ENCODE data around the gene ZCCHC17.

Gene ZCCHC17

DNA sequence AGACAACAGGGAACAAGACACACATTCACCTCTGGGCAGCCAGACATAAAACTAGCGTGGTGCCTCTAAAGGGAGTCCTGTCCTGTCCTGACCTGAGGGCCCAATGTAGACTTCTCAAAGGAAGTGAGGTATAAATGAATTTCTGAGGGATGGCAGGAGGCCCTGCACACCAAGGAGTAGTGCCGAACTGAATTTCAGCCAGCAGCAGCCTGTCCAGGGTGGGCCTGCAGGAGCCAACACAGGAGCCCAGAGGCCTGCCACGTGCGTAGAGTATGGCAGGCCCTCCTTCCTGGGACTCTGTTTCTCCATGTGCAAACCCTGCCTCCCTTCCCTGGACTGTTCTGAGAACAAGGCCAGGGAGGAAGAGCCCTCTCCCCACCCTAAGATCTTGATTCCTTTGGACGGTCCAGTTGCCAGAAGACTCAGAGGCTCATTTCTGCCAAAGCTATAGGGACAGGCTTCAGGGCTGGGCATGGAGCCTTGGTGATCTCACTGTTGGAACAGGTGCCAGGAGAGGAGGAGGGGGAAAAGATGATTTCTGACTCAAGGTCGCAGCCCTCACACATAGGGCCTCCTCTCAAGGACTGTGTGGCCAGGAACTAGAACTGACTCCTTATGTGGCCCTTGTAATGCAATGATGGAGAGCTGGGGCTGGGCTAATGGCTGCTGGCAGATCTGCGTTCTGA lies 77.8 kb downstream of the ZCCHC17 start:
- no peak for DNase-seq (ENCODE audit: low read depth)
- H3K4me3 ChIP-seq (ENCODE audit: low read depth, low read length), result no peak overlapping the region
- TF ChIP-seq POLR2A (IDR thresholded peaks at IDR 0.05; ENCODE audit: extremely low read depth, insufficient read length) (no peak), MYC (IDR thresholded peaks at IDR 0.05; ENCODE audit: low read depth, low read length) (no peak)
- TF ChIP-seq, protein P1, sequence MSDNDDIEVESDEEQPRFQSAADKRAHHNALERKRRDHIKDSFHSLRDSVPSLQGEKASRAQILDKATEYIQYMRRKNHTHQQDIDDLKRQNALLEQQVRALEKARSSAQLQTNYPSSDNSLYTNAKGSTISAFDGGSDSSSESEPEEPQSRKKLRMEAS (IDR thresholded peaks at IDR 0.05; ENCODE audit: low read depth, low read length), result no peak
- TF ChIP-seq, protein P2, sequence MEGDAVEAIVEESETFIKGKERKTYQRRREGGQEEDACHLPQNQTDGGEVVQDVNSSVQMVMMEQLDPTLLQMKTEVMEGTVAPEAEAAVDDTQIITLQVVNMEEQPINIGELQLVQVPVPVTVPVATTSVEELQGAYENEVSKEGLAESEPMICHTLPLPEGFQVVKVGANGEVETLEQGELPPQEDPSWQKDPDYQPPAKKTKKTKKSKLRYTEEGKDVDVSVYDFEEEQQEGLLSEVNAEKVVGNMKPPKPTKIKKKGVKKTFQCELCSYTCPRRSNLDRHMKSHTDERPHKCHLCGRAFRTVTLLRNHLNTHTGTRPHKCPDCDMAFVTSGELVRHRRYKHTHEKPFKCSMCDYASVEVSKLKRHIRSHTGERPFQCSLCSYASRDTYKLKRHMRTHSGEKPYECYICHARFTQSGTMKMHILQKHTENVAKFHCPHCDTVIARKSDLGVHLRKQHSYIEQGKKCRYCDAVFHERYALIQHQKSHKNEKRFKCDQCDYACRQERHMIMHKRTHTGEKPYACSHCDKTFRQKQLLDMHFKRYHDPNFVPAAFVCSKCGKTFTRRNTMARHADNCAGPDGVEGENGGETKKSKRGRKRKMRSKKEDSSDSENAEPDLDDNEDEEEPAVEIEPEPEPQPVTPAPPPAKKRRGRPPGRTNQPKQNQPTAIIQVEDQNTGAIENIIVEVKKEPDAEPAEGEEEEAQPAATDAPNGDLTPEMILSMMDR (IDR thresholded peaks at IDR 0.05; ENCODE audit: low read depth, low read length), result no peak

DNA sequence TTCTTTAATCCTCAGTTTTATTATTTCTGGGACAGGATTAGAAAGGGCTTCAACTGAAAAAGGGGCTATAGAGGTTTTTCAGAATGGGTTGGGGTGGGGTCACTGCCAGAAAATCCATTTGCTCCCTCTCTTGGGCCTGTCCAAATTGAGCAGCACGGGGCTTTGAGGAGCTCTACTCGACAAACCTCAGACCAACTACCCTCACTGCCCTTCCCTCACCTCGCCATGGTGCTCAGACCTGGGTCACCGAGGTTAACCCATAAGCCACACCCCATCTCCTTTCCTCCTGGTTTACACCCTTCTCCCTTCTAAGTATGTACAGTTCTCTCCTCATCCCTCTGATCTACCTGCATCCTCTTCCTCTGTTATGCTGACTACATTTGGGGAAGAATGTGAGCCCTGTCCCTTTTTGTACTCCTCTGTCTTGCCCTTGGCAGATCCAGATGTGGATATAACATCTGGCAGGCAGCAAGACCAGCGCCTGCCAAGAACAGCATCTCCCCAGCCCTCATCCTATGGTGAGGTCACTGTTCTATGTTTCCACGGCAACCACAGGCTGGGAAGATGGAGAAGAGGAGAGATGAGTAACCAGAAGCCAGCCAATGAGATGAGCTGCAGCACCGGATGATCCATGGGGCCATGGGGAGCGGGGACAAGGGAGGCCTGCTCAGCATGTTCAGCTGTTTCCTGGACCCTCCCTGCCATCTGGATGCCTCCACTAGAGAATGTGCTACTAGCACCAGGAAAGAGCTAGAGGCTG lies 79.7 kb downstream of the ZCCHC17 start:
- no peak for DNase-seq (ENCODE audit: low read depth)
- no peak for TF ChIP-seq MYC (IDR thresholded peaks at IDR 0.05; ENCODE audit: low read depth, low read length)
- H3K4me3 ChIP-seq (ENCODE audit: low read depth, low read length), result no peak overlapping the region

DNA sequence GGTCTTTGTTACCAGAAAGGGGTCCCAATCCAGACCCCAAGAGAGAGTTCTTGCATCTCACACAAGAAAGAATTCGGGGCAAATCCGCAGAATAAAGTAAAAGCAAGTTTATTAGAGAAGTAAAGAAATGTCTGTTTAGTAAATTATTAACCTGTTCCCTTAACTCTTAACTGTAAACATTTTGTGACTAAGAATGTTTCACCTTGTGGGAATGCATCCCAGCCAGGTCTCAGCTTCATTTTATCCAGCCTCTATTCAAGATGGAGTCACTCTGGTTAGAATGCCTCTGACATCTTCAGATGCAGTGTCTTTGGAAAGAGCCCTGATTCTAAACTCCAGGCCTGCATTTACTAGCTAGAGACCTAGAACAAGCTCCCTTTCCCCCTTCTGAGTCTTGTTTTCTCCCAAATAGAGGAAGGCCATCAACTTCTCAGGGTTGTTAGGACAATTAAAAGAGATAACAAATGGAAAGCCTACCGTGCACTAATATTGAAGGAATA lies 80.6 kb downstream of the ZCCHC17 start:
- TF ChIP-seq MYC (IDR thresholded peaks at IDR 0.05; ENCODE audit: low read depth, low read length) (no peak), POLR2A (IDR thresholded peaks at IDR 0.05; ENCODE audit: extremely low read depth, insufficient read length) (no peak)
- TF ChIP-seq, protein P1 (IDR thresholded peaks at IDR 0.05; ENCODE audit: low read depth, low read length), result no peak
- TF ChIP-seq, protein P2 (IDR thresholded peaks at IDR 0.05; ENCODE audit: low read depth, low read length), result no peak
- no peak overlapping the region for H3K4me3 ChIP-seq (ENCODE audit: low read depth, low read length)
- DNase-seq (ENCODE audit: low read depth), result no peak

DNA sequence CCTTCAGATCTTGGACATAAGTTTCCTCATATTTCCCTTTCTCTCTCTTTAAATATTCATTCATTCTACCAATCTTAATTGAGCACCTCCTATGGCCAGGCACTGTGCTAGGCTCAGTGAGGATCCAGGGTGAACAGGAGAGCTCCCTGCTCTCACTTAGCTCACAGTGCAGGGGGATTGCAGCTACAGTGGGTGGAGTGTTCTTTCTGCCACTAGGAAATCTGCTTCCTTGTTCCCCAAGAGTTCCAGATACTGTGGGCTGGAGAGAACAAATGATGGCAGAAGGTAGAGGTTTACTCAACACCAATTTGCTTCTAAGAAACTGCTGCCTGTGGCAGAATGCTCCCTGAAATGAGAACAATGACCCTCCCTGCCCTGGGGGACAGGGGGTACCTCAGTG lies 81.2 kb downstream of the ZCCHC17 start:
- TF ChIP-seq, protein P2 (IDR thresholded peaks at IDR 0.05; ENCODE audit: low read depth, low read length), result no peak
- TF ChIP-seq, protein P1 (IDR thresholded peaks at IDR 0.05; ENCODE audit: low read depth, low read length), result no peak
- no peak for TF ChIP-seq MYC (IDR thresholded peaks at IDR 0.05; ENCODE audit: low read depth, low read length)
- no peak for TF ChIP-seq POLR2A (IDR thresholded peaks at IDR 0.05; ENCODE audit: extremely low read depth, insufficient read length)
- no peak for DNase-seq (ENCODE audit: low read depth)
- no peak overlapping the region for H3K4me3 ChIP-seq (ENCODE audit: low read depth, low read length)

DNA sequence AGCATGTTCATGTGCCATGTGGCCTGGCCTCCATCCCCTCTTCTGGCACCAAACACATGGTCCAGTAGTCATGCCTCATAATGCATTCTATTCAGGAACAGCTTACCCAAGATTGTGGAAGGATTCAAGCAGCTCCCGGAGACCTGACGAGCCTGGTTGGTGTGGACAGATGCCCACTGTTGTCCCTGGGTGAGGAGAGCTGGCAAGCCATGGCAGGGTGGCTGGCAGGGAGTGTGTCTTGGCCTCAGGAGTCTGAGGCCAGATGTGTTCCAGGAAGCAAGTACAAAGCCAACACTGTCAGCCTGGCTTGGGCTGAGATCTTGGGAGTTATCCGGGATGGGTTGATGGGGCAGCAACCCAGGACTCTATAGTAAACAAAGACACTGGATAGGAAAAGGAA lies 83.3 kb downstream of the ZCCHC17 start:
- TF ChIP-seq, protein P1 (IDR thresholded peaks at IDR 0.05; ENCODE audit: low read depth, low read length), result no peak
- TF ChIP-seq, protein P2 (IDR thresholded peaks at IDR 0.05; ENCODE audit: low read depth, low read length), result no peak
- TF ChIP-seq MYC (IDR thresholded peaks at IDR 0.05; ENCODE audit: low read depth, low read length), result no peak
- TF ChIP-seq POLR2A (IDR thresholded peaks at IDR 0.05; ENCODE audit: extremely low read depth, insufficient read length), result no peak
- no peak for DNase-seq (ENCODE audit: low read depth)

More for the DNA sequence above, 83.3 kb downstream of the ZCCHC17 start:
- H3K4me3 ChIP-seq (ENCODE audit: low read depth, low read length), result no peak overlapping the region

All from NB4 (cell line).